ENCODE results near the gene ATOH8.

DNA sequence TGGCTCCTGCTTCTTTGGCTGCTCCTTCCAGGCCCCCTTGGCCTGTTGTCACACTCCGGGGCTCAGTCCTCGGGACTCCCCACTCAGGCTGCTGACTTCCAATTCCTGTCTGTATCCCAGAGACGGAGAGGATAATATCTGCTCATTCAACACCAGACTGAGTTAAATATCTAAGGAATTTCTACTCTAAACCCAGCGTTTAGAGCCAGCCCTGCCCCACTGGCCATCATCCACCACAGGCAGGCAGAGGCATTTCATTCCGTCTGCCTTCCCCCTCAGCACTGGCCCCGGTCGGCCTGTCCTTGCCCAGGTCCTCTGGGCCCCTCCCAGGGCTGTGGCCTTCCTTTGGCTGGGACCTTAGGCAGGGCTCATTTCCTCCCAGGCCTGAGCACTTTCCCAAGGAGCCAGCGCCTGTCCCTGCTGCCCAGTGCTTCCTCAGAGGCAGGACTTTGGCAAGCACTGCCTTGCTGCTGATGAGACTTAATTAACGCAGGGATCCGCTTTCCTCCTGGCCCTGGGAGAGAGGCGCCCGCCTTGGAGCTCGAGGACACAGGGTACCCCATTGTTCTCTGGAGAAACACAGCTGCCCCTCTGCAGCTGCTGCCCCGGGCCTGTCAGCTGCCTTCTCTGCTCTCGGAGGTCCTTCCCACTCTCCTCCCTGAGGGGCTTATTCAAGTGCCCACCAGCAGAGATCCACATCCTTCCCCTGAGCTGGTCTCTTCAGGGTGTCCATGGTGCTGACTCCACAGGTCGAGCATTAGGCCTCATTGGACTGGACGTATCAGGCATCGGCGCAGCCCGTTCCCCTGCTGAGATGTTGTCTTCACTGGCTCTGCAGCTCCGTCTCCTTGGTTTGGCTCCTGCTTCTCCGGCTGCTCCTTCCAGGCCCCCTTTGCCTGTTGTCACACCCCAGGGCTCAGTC, 42.8 kb downstream of the ATOH8 start:
- no peak for TF ChIP-seq CTCF (IDR thresholded peaks at IDR 0.05; ENCODE audit: extremely low read depth in 1 of 2, insufficient read depth in 1 of 2, low read depth in 1 of 2, low read length in 2 of 2)
- TF ChIP-seq POLR2A (IDR thresholded peaks at IDR 0.05; ENCODE audit: low read depth, low read length): no peak
- no peak for TF ChIP-seq JUN (IDR thresholded peaks at IDR 0.05; ENCODE audit: borderline replicate concordance, insufficient read depth, insufficient read length, low read depth)
- TF ChIP-seq, protein P1, sequence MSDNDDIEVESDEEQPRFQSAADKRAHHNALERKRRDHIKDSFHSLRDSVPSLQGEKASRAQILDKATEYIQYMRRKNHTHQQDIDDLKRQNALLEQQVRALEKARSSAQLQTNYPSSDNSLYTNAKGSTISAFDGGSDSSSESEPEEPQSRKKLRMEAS (IDR thresholded peaks at IDR 0.05; ENCODE audit: insufficient read depth, insufficient read length): no peak
- no peak for TF ChIP-seq POLR2AphosphoS5 (IDR thresholded peaks at IDR 0.05; ENCODE audit: insufficient read depth, low read depth, low read length)
- TF ChIP-seq EZH2 (IDR thresholded peaks at IDR 0.05; ENCODE audit: borderline replicate concordance, low read depth, low read length, severe bottlenecking): no peak
- TF ChIP-seq GATA2 (IDR thresholded peaks at IDR 0.05; ENCODE audit: insufficient read depth, insufficient read length, low read depth, low read length): no peak
- no peak for TF ChIP-seq MYC (IDR thresholded peaks at IDR 0.05; ENCODE audit: low read depth, low read length)
- TF ChIP-seq FOS (IDR thresholded peaks at IDR 0.05; ENCODE audit: borderline replicate concordance, insufficient read depth, low read length): no peak

Data from endothelial cell of umbilical vein (primary cell).